Fibroblast of lung (primary cell): Measurements from ENCODE around the gene SORL1.

Source experiments
- CTCF ChIP-seq, 2 donors: IDR thresholded peaks in 1 of 2; conservative IDR thresholded peaks in 1 of 2; 1 replicate in 1 of 2; 2 replicates in 1 of 2; pipeline ENCODE4 v1.5.1; 2011 to 2012; ENCODE audit warnings: low read length in 2 of 2, control low read depth in 1 of 2, inconsistent platforms in 1 of 2, low read depth in 1 of 2, mild to moderate bottlenecking in 1 of 2
- EZH2 ChIP-seq: IDR thresholded peaks from 2 replicates; pipeline ENCODE4 v1.5.1; 2012; ENCODE audit warnings: low read length, control low read depth, mild to moderate bottlenecking; ENCODE audit errors: missing control alignments

GRCh38 chr11:121672630-121673487 is 220.7 kb downstream of the SORL1 start:
- no peak for TF ChIP-seq CTCF (conservative IDR thresholded peaks at IDR 0.05 in 1 of 2, IDR thresholded peaks at IDR 0.05 in 1 of 2; ENCODE audit: low read depth in 1 of 2, low read length in 2 of 2)
- no peak for TF ChIP-seq EZH2
